NB4 (cell line): ENCODE data around the gene ATP6V0A4.

Experiments used
- DNase-seq: peaks from one replicate; pipeline ENCODE4 v3.0.0; 2010; ENCODE audit warnings: low read depth
- H3K4me3 ChIP-seq: one replicate; pipeline ENCODE4 v1.5.1; 2011; ENCODE audit warnings: mild to moderate bottlenecking, low read depth, low read length, moderate library complexity
- MAX ChIP-seq: IDR thresholded peaks from 2 replicates; pipeline ENCODE4 v1.6.1; 2011; ENCODE audit warnings: low read depth, low read length
- MYC ChIP-seq: IDR thresholded peaks from 2 replicates; pipeline ENCODE4 v1.6.1; 2011; ENCODE audit warnings: low read depth, low read length
- POLR2A ChIP-seq: IDR thresholded peaks from 2 replicates; pipeline ENCODE4 v1.6.1; 2011; ENCODE audit warnings: mild to moderate bottlenecking; ENCODE audit not compliant: insufficient read length; ENCODE audit errors: extremely low read depth
- TF ChIP-seq, protein P1 (sequence below): IDR thresholded peaks from one replicate; pipeline ENCODE4 v1.5.1; 2012; ENCODE audit warnings: low read depth, low read length

The ATP6V0A4 gene

DNA sequence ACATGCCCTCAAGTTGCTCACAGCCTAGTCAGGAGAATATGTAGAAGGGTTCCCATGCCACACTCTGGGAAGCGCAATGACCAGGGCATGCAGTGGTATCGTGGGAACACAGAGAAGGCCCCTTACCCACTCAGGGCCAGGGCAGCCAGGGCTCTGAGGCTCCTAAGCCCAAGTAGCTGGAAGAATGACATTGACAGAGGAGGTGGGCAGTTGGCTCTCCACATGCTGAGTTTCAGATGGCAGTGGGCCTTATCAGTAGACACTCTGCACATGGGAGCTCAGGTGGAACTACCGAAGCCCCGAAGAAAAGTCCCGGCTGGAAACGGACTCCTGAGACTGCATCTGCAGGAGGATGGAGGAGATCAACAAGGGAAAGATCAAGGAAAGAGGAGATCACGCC is 81.1 kb downstream of the ATP6V0A4 start:
- TF ChIP-seq MAX = no peak
- no peak for TF ChIP-seq POLR2A
- TF ChIP-seq MYC = no peak
- TF ChIP-seq, protein P1, sequence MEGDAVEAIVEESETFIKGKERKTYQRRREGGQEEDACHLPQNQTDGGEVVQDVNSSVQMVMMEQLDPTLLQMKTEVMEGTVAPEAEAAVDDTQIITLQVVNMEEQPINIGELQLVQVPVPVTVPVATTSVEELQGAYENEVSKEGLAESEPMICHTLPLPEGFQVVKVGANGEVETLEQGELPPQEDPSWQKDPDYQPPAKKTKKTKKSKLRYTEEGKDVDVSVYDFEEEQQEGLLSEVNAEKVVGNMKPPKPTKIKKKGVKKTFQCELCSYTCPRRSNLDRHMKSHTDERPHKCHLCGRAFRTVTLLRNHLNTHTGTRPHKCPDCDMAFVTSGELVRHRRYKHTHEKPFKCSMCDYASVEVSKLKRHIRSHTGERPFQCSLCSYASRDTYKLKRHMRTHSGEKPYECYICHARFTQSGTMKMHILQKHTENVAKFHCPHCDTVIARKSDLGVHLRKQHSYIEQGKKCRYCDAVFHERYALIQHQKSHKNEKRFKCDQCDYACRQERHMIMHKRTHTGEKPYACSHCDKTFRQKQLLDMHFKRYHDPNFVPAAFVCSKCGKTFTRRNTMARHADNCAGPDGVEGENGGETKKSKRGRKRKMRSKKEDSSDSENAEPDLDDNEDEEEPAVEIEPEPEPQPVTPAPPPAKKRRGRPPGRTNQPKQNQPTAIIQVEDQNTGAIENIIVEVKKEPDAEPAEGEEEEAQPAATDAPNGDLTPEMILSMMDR = no peak
- no peak overlapping the region for H3K4me3 ChIP-seq
- no peak for DNase-seq

DNA sequence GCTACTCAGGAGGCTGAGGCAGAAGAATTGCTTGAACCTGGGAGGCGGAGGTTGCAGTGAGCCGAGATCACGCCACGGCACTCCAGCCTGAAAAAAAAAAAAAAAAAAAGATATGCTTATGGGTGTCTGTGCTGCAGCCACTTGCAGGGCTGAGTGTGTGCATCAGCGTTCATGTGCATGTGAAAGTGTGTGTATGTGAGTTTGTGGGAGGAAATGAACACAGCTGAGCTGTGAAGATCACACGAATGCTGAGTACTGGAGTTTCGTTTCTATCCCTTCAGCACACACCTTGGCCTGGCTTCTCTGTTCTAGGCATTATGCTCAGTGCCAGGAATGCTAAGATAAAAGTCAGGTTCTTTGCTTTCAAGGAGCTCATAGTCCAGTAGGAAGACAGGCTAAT is 84.8 kb downstream of the ATP6V0A4 start:
- no peak overlapping the region for H3K4me3 ChIP-seq
- no peak for DNase-seq
- TF ChIP-seq MAX (no peak), POLR2A (no peak), MYC (no peak)
- TF ChIP-seq, protein P1 = no peak

DNA sequence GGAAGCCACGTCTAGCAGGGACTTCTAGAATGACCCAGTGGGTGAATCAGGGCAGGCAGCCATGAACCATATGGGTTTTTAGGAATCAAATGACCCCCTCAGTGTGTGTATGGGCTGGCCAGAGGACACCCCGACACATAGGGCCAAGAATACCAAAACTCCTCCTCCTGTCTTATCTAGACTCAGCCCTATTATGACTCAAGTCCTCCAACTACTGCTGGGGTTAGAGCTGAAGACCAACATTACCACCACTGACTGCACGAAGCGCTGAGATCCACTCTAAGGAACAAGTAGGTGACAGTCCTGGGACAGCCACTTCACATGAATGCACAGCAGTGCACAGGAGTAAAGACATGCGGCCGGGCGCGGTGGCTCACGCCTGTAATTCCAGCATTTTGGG is 85.3 kb downstream of the ATP6V0A4 start:
- TF ChIP-seq MAX (no peak), POLR2A (no peak), MYC (no peak)
- TF ChIP-seq, protein P1 = no peak
- H3K4me3 ChIP-seq = no peak overlapping the region
- DNase-seq = no peak

GRCh38 chr7:138710536-138711385 is 87.2 kb downstream of the ATP6V0A4 start:
- DNase-seq = no peak
- H3K4me3 ChIP-seq = no peak overlapping the region
- no peak for TF ChIP-seq MAX
- TF ChIP-seq POLR2A = no peak
- TF ChIP-seq, protein P1 = no peak
- TF ChIP-seq MYC = no peak

- DNase-seq = peak; percentile 73
- H3K4me3 ChIP-seq = no peak overlapping the region
- TF ChIP-seq MAX = no peak
- TF ChIP-seq POLR2A = no peak
- TF ChIP-seq, protein P1 = no peak
- no peak for TF ChIP-seq MYC
Observed at GRCh38 chr7:138705167-138705566, 92.8 kb downstream of the ATP6V0A4 start.
